ENCODE results near the gene MDM2.

DNA sequence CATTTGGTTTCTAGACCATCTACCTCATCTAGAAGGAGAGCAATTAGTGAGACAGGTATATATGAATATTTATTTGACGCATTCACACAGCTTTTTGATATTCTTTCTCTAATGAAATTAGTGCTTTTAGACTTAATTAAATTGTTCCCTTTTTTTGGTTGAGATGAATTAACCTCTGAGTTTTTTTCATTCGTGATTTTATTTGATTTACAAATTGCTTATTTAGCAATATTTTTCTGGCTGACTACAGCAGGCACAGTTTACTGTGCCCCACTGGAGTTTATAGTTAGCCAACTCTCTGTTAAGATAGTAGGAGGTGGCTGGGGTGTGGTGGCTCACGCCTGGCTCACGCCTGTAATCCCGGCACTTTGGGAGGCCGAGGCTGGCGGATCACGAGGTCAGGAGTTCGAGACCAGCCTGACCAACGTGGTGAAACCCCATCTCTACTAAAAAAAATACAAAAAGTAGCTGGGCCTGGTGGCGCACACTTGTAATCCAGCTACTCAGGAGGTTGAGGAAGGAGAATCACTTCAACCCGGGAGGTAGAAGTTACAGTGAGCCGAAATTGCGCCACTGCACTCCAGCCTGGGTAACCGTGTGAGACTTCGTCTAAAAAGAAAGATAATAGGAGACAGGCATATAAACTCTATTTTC, 16.7 kb downstream of the MDM2 start:
- TF ChIP-seq CTCF (IDR thresholded peaks at IDR 0.05) (no peak), POLR2A (IDR thresholded peaks at IDR 0.05) (no peak)
